NCI-H345 treated with DMSO at 0.1 percent for 48 hours (cell line): ENCODE measurements around the gene IL22RA2.

Experiments used
- DNase-seq: peaks from one replicate; lab custom pipeline; 2025; ENCODE audit not compliant: unreplicated experiment; lab: John Stamatoyannopoulos, UW

IL22RA2 gene

GRCh38 chr6:137167702-137168377 lies 5.6 kb downstream of the IL22RA2 start:
- DNase-seq: no peak

GRCh38 chr6:137166247-137167098 lies 7.0 kb downstream of the IL22RA2 start:
- no peak for DNase-seq

GRCh38 chr6:137165375-137166246 lies 7.8 kb downstream of the IL22RA2 start:
- no peak for DNase-seq

GRCh38 chr6:137163732-137164318 lies 9.6 kb downstream of the IL22RA2 start:
- DNase-seq: no peak

- DNase-seq: no peak
These were observed 10.6 kb downstream of the IL22RA2 start for GRCh38 chr6:137162692-137163306.

- no peak for DNase-seq
These were observed 11.5 kb downstream of the IL22RA2 start for GRCh38 chr6:137161949-137162348.

GRCh38 chr6:137160763-137161162 lies 12.7 kb downstream of the IL22RA2 start:
- no peak for DNase-seq

- no peak for DNase-seq
These were observed 13.5 kb downstream of the IL22RA2 start for GRCh38 chr6:137159912-137160311.

- peak; percentile 8 for DNase-seq
These were observed 15.8 kb downstream of the IL22RA2 start for GRCh38 chr6:137157601-137158000.

- DNase-seq: no peak
These were observed 16.8 kb downstream of the IL22RA2 start for GRCh38 chr6:137156650-137157049.

- DNase-seq: no peak
These were observed 17.6 kb downstream of the IL22RA2 start for GRCh38 chr6:137155830-137156229.

- no peak for DNase-seq
These were observed 23.4 kb downstream of the IL22RA2 start for GRCh38 chr6:137150072-137150471.

- DNase-seq: no peak
These were observed 24.4 kb downstream of the IL22RA2 start for GRCh38 chr6:137149035-137149393.

GRCh38 chr6:137148306-137149034 lies 25.0 kb downstream of the IL22RA2 start:
- DNase-seq: no peak

- DNase-seq: no peak
These were observed 26.2 kb downstream of the IL22RA2 start for GRCh38 chr6:137147195-137147594.

GRCh38 chr6:137146206-137146605 lies 27.2 kb downstream of the IL22RA2 start:
- DNase-seq: no peak

- DNase-seq: no peak
These were observed 28.0 kb downstream of the IL22RA2 start for GRCh38 chr6:137145421-137145820.

GRCh38 chr6:137136065-137136464 lies 37.4 kb downstream of the IL22RA2 start:
- DNase-seq: no peak

- no peak for DNase-seq
These were observed 39.0 kb downstream of the IL22RA2 start for GRCh38 chr6:137134483-137134882.

GRCh38 chr6:137133122-137133521 lies 40.3 kb downstream of the IL22RA2 start:
- DNase-seq: no peak
